GM19023 (cell line): ENCODE results near the gene ERRFI1.
A peak's percentile ranks its signal among the peaks of the same experiment; 100 is the strongest.
"Not testable (repeated sequence)": the region's sequence is repeated elsewhere in the genome, so short reads cannot be mapped to it uniquely, and the experiment has no call there.

Source experiments
- ATAC-seq: cut with Tn5 transposase; IDR thresholded peaks from one replicate; pipeline ENCODE4 v1.9.1; 2021; ENCODE audit warnings: mild to moderate bottlenecking, moderate library complexity; ENCODE audit not compliant: unreplicated experiment

ERRFI1 gene

GRCh38 chr1:8026153-8026975 is at the start of gene ERRFI1:
ERRFI1 (minus strand) TSS chr1:8026309; CDS start chr1:8015619, 10,690 bp downstream.
- peak; percentile 89 for ATAC-seq

GRCh38 chr1:8075511-8076051 is 49.5 kb upstream of the ERRFI1 start:
- no peak for ATAC-seq

GRCh38 chr1:8073112-8073855 is 47.2 kb upstream of the ERRFI1 start:
- ATAC-seq = no peak

DNA sequence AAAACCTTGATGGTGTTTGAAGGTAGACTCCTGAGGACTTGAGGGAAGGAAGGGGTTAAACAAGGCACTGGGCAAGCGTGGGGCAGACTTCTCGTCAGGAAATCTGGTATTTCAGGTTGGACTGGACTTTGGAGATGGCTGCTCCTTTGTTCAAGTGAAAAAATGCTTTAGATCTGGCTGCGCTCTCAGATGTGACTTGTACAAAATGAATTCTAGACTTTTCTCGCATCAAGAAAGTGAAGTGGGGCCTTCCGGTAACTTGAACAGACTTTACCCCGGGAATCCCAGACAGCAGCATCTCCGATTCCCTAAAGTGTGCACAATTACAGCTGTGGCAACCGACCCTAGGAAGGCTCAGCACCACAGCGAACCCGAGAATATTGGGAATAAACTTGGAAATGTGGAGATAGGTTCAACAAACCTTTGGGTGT is 44.3 kb upstream of the ERRFI1 start:
- no peak for ATAC-seq

DNA sequence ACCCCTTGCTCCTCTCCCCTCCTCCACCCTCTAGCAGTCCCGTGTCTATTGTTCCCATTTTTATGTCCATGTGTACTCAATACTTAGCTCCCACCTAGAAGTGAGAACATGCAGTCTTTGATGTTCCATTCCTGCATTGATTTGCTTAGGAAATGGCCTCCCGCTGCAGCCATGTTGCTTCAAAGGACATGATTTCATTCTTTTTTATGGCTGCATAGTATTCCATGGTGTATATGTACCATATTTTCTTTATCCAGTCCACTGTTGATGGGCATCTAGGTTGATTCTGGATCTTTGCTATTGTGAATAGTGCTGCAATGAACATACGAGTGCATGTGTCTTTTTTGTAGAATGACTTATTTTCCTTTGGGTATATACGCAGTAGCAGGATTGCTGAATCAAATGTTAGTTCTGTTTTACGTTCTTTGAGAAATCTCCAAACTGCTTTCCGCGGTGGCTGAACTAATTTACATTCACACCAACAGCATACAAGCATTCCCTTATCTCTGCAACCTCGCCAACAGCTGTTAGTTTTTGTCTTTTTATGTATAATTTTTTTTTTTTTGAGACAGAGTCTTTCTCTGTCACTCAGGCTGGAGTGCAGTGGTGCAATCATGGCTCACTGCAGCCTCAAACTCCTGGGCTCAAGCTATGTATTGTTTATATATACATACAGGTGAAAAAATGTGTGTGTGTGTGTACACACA is 43.7 kb upstream of the ERRFI1 start:
- not testable (repeated sequence) for ATAC-seq

DNA sequence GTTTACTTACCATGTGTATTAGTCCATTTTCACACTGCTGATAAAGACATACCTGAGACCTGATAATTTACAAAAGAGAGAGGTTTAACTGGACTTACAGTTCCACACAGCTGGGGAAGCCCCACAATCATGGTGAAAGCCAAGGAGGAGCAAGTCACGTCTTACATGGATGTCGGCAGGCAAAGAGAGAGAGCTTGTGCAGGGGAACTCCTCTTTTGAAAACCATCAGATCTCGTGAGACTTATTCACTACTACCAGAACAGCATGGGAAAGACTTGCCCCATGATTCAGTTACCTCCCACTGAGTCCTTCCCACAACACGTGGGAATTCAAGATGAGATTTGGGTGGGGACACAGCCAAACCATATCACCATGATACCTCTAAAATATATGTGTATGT is 39.3 kb upstream of the ERRFI1 start:
- ATAC-seq = no peak

DNA sequence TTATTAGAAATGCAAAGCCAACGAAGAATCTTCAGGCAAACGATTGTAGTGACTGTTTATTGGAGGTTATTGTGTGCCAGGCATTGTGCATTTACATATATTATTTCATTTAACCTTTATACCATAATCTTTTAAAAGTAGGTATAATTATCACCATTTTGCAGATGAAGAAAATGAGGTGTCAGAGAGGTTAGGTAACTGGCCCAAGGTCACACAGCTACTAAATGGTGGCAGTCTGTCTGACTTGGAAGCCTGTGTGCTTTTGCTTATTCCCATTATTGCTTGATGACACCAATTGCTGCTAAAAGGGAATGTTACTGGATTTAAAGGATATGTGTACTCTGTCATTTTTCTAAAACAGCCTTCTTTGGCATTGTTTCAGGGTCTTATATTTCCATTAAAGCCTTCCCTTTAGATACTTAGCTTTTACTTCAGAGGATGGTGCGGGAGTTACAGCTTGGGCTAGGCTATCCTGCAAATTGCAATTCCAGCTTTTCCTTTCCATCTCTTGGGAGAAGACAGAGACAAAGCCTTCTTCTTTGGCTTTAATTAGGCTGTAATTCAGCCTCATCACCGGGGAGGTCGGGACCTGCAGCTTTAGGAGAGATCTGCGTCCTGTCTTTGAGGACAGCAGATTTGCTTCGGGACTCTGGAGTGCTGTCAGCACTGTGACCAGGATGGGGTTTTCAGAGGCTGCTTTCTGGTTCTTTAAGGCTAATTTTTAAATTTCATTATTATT is 37.4 kb upstream of the ERRFI1 start:
- no peak for ATAC-seq

GRCh38 chr1:8062861-8063260 is 36.8 kb upstream of the ERRFI1 start:
- no peak for ATAC-seq

GRCh38 chr1:8061673-8062386 is 35.7 kb upstream of the ERRFI1 start:
- no peak for ATAC-seq

DNA sequence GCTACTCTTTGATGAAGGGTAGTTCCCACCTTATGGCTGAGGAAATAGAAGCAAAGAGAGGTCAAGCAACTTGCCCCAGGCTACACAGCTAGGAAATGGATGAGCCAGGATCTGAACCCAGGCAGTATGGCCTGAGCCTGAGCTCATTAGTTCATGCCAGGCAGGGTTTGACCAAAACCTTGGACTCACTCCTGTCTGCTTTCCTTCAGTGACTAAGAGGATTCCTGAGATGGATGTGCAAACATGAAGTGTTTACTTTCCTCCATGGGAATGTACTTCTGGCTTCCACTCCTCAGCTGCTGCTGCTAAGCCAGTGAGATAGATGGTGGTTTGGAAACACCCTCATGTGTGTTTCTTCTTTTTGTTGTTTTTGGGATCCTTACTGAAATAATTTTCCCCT is 35.1 kb upstream of the ERRFI1 start:
- ATAC-seq = no peak

DNA sequence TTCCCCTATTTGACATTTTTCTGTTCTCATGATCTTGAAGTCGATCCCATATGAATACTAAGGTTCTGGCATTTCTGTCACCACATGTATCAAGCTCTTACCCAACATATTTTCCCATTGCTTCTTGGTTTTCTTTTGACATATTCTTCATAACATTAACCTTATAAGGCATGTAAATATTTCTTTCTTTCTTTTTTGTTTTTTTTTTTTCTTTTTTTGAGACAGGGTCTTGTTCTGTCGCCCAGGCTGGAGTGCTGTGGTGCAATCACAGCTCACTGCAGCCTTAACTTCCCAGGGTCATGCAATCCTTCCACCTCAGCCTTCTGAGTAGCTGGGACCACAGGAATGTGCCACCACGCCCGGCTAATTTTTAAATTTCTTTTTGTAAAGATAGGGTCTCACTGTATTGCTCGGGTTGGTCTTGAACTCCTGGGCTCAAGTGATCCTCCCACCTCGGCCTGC is 33.1 kb upstream of the ERRFI1 start:
- no peak for ATAC-seq

GRCh38 chr1:8057779-8058178 is 31.7 kb upstream of the ERRFI1 start:
- ATAC-seq = not testable (repeated sequence)

DNA sequence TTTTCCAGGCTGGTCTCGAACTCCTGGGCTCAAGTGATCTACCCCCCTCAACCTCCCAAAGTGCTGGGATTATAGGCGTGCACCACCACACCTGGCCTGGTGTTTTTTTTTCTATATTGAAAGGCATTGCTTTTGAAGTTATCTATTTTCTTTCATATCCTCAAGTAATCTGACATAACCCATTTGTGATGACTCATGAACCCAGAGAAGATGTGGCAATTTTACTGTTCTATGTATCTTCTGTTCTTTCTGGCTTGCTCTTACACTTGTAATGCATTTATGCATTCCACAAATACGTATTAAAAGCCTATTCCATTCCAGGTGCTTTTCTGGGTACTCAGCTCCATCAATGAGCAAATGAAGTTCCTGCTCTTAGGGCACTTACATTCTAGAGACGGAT is 29.9 kb upstream of the ERRFI1 start:
- no peak for ATAC-seq

GRCh38 chr1:8053878-8054567 is 27.9 kb upstream of the ERRFI1 start:
- no peak for ATAC-seq

GRCh38 chr1:8051650-8052049 is 25.5 kb upstream of the ERRFI1 start:
- no peak for ATAC-seq

- not testable (repeated sequence) for ATAC-seq
These were observed 23.1 kb upstream of the ERRFI1 start for GRCh38 chr1:8049229-8049628.

DNA sequence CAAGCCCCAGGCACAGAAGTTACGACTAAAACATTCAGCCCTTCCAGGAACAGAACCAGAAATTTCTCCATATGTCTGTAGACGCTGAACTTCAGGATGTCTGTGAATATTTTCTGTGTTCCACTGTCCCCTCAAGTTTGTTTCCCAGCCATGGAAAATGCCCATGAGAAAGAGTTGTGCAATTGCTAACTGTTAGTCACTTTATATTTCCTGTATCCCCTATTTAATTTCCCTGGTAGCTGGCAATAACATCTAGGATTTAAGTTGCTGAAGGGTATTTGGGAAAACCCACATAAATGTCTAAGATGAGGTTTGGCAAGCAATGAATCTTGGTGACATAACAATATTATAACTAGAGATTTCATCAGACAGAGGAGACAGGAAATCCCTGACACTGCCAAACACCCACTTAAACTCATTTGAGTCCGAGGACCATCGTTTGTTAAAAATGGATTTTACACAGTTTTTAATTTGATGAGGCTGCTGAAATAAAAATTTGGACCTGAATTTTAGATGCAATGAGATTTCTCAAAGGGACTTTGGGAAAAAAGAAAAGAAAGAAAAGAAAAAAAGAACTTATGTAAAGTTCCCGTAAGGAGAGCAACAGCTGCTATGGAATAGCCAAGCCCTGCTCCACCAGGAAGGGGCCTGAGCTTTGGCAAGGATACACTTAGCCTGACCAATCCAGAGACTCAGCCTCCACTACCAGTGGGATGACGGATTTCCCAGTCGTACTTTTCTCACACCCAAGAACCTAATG is 21.8 kb upstream of the ERRFI1 start:
- no peak for ATAC-seq

DNA sequence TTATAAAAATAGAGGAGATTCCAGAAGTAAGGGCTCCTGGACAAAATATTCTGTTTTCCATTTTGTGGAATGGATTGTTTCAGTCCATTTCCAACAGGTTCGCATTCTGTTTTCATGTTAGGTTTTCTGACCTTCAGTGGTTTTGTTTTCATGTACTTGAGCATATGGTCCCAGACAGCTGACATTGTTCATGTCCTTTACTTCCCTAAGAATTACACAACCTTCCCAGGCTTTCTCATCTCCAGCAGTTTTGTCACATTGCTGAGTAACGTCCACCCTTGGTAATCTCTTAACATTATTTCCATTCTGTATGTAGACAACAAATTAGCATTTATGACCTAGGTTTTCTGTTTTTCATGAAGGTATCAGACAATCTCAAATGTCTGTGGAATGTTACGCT is 21.0 kb upstream of the ERRFI1 start:
- ATAC-seq = no peak
